ENCODE results near the gene EBPL. TPM values are rescaled to one million over a fixed set of nuclear protein-coding genes. Genes with fewer than 3 reads are reported as not detected.

The EBPL gene
- total and polyA plus RNA-seq, 9 of the 15 experiments (the other 6 are each of a cell fraction or from before 2014, with no cell fraction given) = 5.2 to 68.3 (median 43.0) TPM

GRCh38 chr13:49630580-49630979 lies 60.7 kb downstream of the EBPL start:
- ChIA-PET CTCF (ENCODE audit: low intra/inter-chr PET ratio) (no interaction called here), POLR2A (interaction anchor here (0.9 to 1.5 kb wide), 2 partner anchors 10 to 11 kb away, joined by 3 to 4 read pairs; no protein-coding TSS in a partner anchor)
- ATAC-seq (no peak), FAIRE-seq (no peak), DNase-seq (ENCODE audit: extremely low read depth in 1 of 4, low spot score in 3 of 4) (no peak)
- H3K9me3 ChIP-seq (replicated peaks; ENCODE audit: control insufficient read depth, insufficient read depth, low read depth, low read length) = no peaks in the 10 kb centered on the region
- peaks cover 12 to 17% of the 10 kb centered on the region in 2 experiments; a peak in 4 of 5 replicates for H3K4me1 ChIP-seq (replicated peaks in 1 of 2; ENCODE audit: control insufficient read depth in 2 of 2, insufficient read depth in 2 of 2, low read length in 2 of 2)
- no TSS peak for BruUV-seq (replicated peaks)
- peak; percentile 17; the same call in 1 of the 2 replicates for TF ChIP-seq CBFA2T3 (IDR thresholded peaks at IDR 0.05)
- TF ChIP-seq PHTF2 (CRISPR knock-in tag; IDR thresholded peaks at IDR 0.05) = no peak
- in situ Hi-C loops (cut with MboI) = no loop called here
- H4K20me1 ChIP-seq (replicated peaks; ENCODE audit: control insufficient read depth, insufficient read depth, low read length) = no peaks in the 10 kb centered on the region
- no peaks in the 10 kb centered on the region for H3K36me3 ChIP-seq (ENCODE audit: control insufficient read depth, insufficient read depth, low read length)
- H3K27ac ChIP-seq (ENCODE audit: extremely low read depth, low read depth, low read length) = no peak overlapping the region
- H3K4me2 ChIP-seq (ENCODE audit: insufficient read depth, low read length) = no peak overlapping the region
- no peak overlapping the region for H2AFZ ChIP-seq (ENCODE audit: low read depth, low read length)
- H3K9me1 ChIP-seq (ENCODE audit: control insufficient read depth, insufficient read depth, low read length) = no peaks in the 10 kb centered on the region
- intact Hi-C loops (cut with micrococcal nuclease) = no loop called here
- H3K27me3 ChIP-seq (ENCODE audit: control insufficient read depth in 2 of 2, insufficient read depth in 2 of 2, low read length in 2 of 2) = no peaks in the 10 kb centered on the region
- H3K79me2 ChIP-seq (ENCODE audit: control insufficient read depth, insufficient read depth, low read length) = no peaks in the 10 kb centered on the region
- WGBS (ENCODE audit: insufficient coverage, low coverage, missing lambda C conversion rate) = 45% methylated on average over 13 of the region's 16 CpGs
- H3K9ac ChIP-seq (ENCODE audit: insufficient read depth in 1 of 2, low read depth in 2 of 2, low read length in 2 of 2) = 0 out of 4 replicates have a peak overlapping the region, but pooled peaks of 1 of the 2 experiments have one; percentile 13
- no peak overlapping the region for H3K4me3 ChIP-seq

GRCh38 chr13:49629947-49630346 lies 61.3 kb downstream of the EBPL start:
- H3K27me3 ChIP-seq (ENCODE audit: control insufficient read depth in 2 of 2, insufficient read depth in 2 of 2, low read length in 2 of 2) = no peaks in the 10 kb centered on the region
- CTCF ChIA-PET (ENCODE audit: low intra/inter-chr PET ratio) = no interaction called here
- intact Hi-C loops (cut with micrococcal nuclease) (no loop called here), in situ Hi-C loops (cut with MboI) (no loop called here)
- peak overlapping the region; percentile 55; the same call in 1 of the 2 replicates for H2AFZ ChIP-seq (ENCODE audit: low read depth, low read length)
- H4K20me1 ChIP-seq (replicated peaks; ENCODE audit: control insufficient read depth, insufficient read depth, low read length) = no peaks in the 10 kb centered on the region
- 28% methylated on average over 4 of the region's 4 CpGs for WGBS (ENCODE audit: insufficient coverage, low coverage, missing lambda C conversion rate)
- no peak overlapping the region for H3K9ac ChIP-seq (ENCODE audit: insufficient read depth in 1 of 2, low read depth in 2 of 2, low read length in 2 of 2)
- H3K4me2 ChIP-seq (ENCODE audit: insufficient read depth, low read length) = no peak overlapping the region
- no peak for DNase-seq (ENCODE audit: extremely low read depth in 1 of 4, low spot score in 3 of 4)
- ATAC-seq = no peak
- no TSS peak for BruUV-seq (replicated peaks)
- no peaks in the 10 kb centered on the region for H3K36me3 ChIP-seq (ENCODE audit: control insufficient read depth, insufficient read depth, low read length)
- no peaks in the 10 kb centered on the region for H3K9me1 ChIP-seq (ENCODE audit: control insufficient read depth, insufficient read depth, low read length)
- H3K4me3 ChIP-seq = no peak overlapping the region
- H3K79me2 ChIP-seq (ENCODE audit: control insufficient read depth, insufficient read depth, low read length) = no peaks in the 10 kb centered on the region
- H3K27ac ChIP-seq (ENCODE audit: extremely low read depth, low read depth, low read length) = no peak overlapping the region
- no peak for FAIRE-seq
- POLR2A ChIA-PET = interaction anchor here (0.7 to 1.5 kb wide), 3 partner anchors 10 to 61 kb away, joined by 3 to 4 read pairs (median 3); partner anchors contain the start of gene EBPL
- peaks cover 12 to 21% of the 10 kb centered on the region in 2 experiments; a peak in 4 of 5 replicates for H3K4me1 ChIP-seq (replicated peaks in 1 of 2; ENCODE audit: control insufficient read depth in 2 of 2, insufficient read depth in 2 of 2, low read length in 2 of 2)
- H3K9me3 ChIP-seq (replicated peaks; ENCODE audit: control insufficient read depth, insufficient read depth, low read depth, low read length) = no peaks in the 10 kb centered on the region
- TF ChIP-seq FOXO4 (CRISPR knock-in tag; IDR thresholded peaks at IDR 0.05) (no peak), RCOR1 (IDR thresholded peaks at IDR 0.05; ENCODE audit: borderline replicate concordance in 1 of 2, low read depth in 2 of 2, low read length in 2 of 2) (peak in 1 of 2 experiments; percentile 79; a peak in 2 of 4 replicates), CTBP1 (IDR thresholded peaks at IDR 0.05; ENCODE audit: borderline replicate concordance) (peak; percentile 67), ZNF133 (CRISPR knock-in tag; IDR thresholded peaks at IDR 0.05) (no peak), SMARCA4 (IDR thresholded peaks at IDR 0.05) (peak; percentile 45; the same call in 1 of the 2 replicates), FOSL1 (tag; conservative IDR thresholded peaks at IDR 0.05) (peak; percentile 73), ARID1B (IDR thresholded peaks at IDR 0.05) (peak; percentile 28; the same call in 1 of the 2 replicates), CBFA2T2 (conservative IDR thresholded peaks at IDR 0.05) (0 out of 2 replicates have a peak, but pooled peaks have one; percentile 12), ZEB2 (IDR thresholded peaks at IDR 0.05) (0 out of 2 replicates have a peak, but pooled peaks have one; percentile 35), FUS (optimal IDR thresholded peaks at IDR 0.05; ENCODE audit: low read depth, low read length) (no peak), CBFA2T3 (IDR thresholded peaks at IDR 0.05) (peak; percentile 56), ETV6 (IDR thresholded peaks at IDR 0.05; ENCODE audit: borderline replicate concordance in 1 of 2, low read depth in 2 of 2, low read length in 1 of 2) (0 out of 4 replicates have a peak, but pooled peaks of 1 of the 2 experiments have one; percentile 33), ETV6 (CRISPR knock-in tag; IDR thresholded peaks at IDR 0.05; ENCODE audit: borderline replicate concordance) (no peak), JUND (IDR thresholded peaks at IDR 0.05; ENCODE audit: borderline replicate concordance, low read depth, low read length) (peak; percentile 67; the same call in 1 of the 2 replicates), JUND (tag; IDR thresholded peaks at IDR 0.05; ENCODE audit: borderline replicate concordance, low read depth, low read length) (no peak; the same call in 2 of the 3 replicates), KDM1A (IDR thresholded peaks at IDR 0.05) (peak; percentile 79 to 84)
